ENCODE data around the gene PEX16. TPM values are rescaled to one million over a fixed set of nuclear protein-coding genes. Genes with fewer than 3 reads are reported as not detected.
A peak's percentile ranks its signal among the peaks of the same experiment; 100 is the strongest.

Gene PEX16
- total and polyA plus RNA-seq, 5 donors from 2014 or later = 52.6 to 64.1 (median 61.4) TPM

- Mint-ChIP-seq H3K4me3 (peak overlapping the region in 2 of 4 donors; percentile 52 to 54), H3K9me3 (peaks cover 0 to 2% (median 0%) of the 10 kb centered on the region in 7 donors), H3K36me3 (peaks cover 8% of the 10 kb centered on the region), H3K27ac (no peak overlapping the region), H3K4me1 (peaks cover 6 to 56% (median 23%) of the 10 kb centered on the region in 4 donors), H3K27me3 (peaks cover 25% of the 10 kb centered on the region)
- no peak for ATAC-seq (ENCODE audit: low read depth in 2 of 2)
- no peak for DNase-seq
- no peak overlapping the region for H3K4me3 ChIP-seq (ENCODE audit: low read depth, low read length)
- H3K27ac ChIP-seq (ENCODE audit: insufficient read depth, low read length, poor library complexity, severe bottlenecking) = no peak overlapping the region
- H3K9me3 ChIP-seq (ENCODE audit: control insufficient read depth in 2 of 2, low read length in 2 of 2) = no peaks in the 10 kb centered on the region
- no peaks in the 10 kb centered on the region for H3K27me3 ChIP-seq (ENCODE audit: control insufficient read depth, insufficient read depth, low read length)
- H3K4me1 ChIP-seq (ENCODE audit: control insufficient read depth, insufficient read depth, low read length, poor library complexity, severe bottlenecking) = peaks cover 41% of the 10 kb centered on the region
- no peaks in the 10 kb centered on the region for H3K36me3 ChIP-seq (ENCODE audit: control insufficient read depth, insufficient read depth, low read length)
These were observed 7.9 kb upstream of the PEX16 start for GRCh38 chr11:45925550-45925949.

GRCh38 chr11:45924927-45925326, 7.2 kb upstream of the PEX16 start:
- peak overlapping the region in 1 of 3 donors; percentile 36 for H3K27ac Mint-ChIP-seq
- Histone ChIP-seq H3K27me3 (ENCODE audit: control insufficient read depth, insufficient read depth, low read length) (no peaks in the 10 kb centered on the region), H3K9me3 (ENCODE audit: control insufficient read depth in 2 of 2, low read length in 2 of 2) (no peaks in the 10 kb centered on the region), H3K4me3 (ENCODE audit: low read depth, low read length) (no peak overlapping the region), H3K4me1 (ENCODE audit: control insufficient read depth, insufficient read depth, low read length, poor library complexity, severe bottlenecking) (peaks cover 39% of the 10 kb centered on the region), H3K36me3 (ENCODE audit: control insufficient read depth, insufficient read depth, low read length) (no peaks in the 10 kb centered on the region), H3K27ac (ENCODE audit: insufficient read depth, low read length, poor library complexity, severe bottlenecking) (no peak overlapping the region)
- DNase-seq (no peak), ATAC-seq (ENCODE audit: low read depth in 2 of 2) (no peak)
- peak overlapping the region in 2 of 4 donors; percentile 52 to 94 for H3K4me3 Mint-ChIP-seq
- H3K27me3 Mint-ChIP-seq = peaks cover 31% of the 10 kb centered on the region
- peaks cover 0 to 2% (median 0%) of the 10 kb centered on the region in 7 donors for H3K9me3 Mint-ChIP-seq
- peaks cover 3 to 55% (median 19%) of the 10 kb centered on the region in 4 donors for H3K4me1 Mint-ChIP-seq
- peaks cover 5% of the 10 kb centered on the region for H3K36me3 Mint-ChIP-seq

DNA sequence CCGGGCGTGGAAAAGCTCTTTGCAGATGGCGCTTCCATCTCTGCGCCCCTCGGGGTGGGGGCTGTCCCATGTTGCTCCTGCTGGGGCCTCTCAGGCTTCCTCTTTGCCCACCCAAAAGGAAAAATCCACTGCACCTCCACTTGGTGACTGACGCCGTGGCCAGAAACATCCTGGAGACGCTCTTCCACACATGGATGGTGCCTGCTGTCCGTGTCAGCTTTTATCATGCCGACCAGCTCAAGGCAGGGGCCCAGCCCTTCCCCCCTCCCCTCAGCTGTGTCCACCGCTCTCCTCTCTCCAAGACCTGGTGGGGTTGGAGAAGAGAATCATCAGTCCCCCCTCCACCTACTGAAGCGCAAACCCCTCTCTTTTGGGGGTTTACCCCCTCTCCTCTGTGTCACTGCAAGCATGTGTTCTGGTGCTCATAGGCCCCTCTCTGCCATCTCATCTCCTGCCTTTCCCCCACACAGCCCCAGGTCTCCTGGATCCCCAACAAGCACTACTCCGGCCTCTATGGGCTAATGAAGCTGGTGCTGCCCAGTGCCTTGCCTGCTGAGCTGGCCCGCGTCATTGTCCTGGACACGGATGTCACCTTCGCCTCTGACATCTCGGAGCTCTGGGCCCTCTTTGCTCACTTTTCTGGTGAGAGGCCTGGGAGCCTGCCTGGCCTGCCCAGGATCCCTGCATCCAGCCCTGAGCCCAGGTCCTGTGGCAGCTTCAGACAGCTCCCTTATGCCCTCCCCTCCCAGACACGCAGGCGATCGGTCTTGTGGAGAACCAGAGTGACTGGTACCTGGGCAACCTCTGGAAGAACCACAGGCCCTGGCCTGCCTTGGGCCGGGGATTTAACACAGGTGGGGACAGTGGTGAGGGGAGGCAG, 6.6 kb upstream of the PEX16 start:
- H3K27me3 Mint-ChIP-seq = peaks cover 33% of the 10 kb centered on the region

GRCh38 chr11:45922425-45923082, 4.9 kb upstream of the PEX16 start, which contains the start of gene LARGE2:
TSS of gene LARGE2 (plus strand) at chr11:45922656. CDS start at chr11:45922883, 227 bp downstream.
- Mint-ChIP-seq H3K4me3 (peak within 1 kb of the TSS; percentile 93 to 97 (median 94)), H3K27ac (peak within 1 kb of the TSS in 2 of 3 donors; percentile 63 to 88), H3K4me1 (peaks cover 0 to 60% (median 25%) of the 10 kb centered on the region in 4 donors), H3K36me3 (peaks cover 3% of the 10 kb centered on the region), H3K9me3 (peaks cover 0 to 2% (median 0%) of the 10 kb centered on the region in 7 donors), H3K27me3 (peaks cover 37% of the 10 kb centered on the region)
- DNase-seq = peak in 1 of 3 donors; percentile 37
- Histone ChIP-seq H3K4me1 (ENCODE audit: control insufficient read depth, insufficient read depth, low read length, poor library complexity, severe bottlenecking) (peaks cover 45% of the 10 kb centered on the region), H3K27me3 (ENCODE audit: control insufficient read depth, insufficient read depth, low read length) (no peaks in the 10 kb centered on the region), H3K9me3 (ENCODE audit: control insufficient read depth in 2 of 2, low read length in 2 of 2) (no peaks in the 10 kb centered on the region), H3K27ac (ENCODE audit: insufficient read depth, low read length, poor library complexity, severe bottlenecking) (peak within 1 kb of the TSS; percentile 14), H3K36me3 (ENCODE audit: control insufficient read depth, insufficient read depth, low read length) (no peaks in the 10 kb centered on the region), H3K4me3 (ENCODE audit: low read depth, low read length) (no peak within 1 kb of the TSS)
- no peak for ATAC-seq (ENCODE audit: low read depth in 2 of 2)

More for the DNA sequence above, 6.6 kb upstream of the PEX16 start:
- ATAC-seq (ENCODE audit: low read depth in 2 of 2) (no peak), DNase-seq (no peak)
- peak overlapping the region; percentile 57 to 79 (median 70) for H3K27ac Mint-ChIP-seq
- peaks cover 0 to 2% (median 0%) of the 10 kb centered on the region in 7 donors for H3K9me3 Mint-ChIP-seq
- no peaks in the 10 kb centered on the region for H3K36me3 ChIP-seq (ENCODE audit: control insufficient read depth, insufficient read depth, low read length)
- H3K4me1 Mint-ChIP-seq = peaks cover 0 to 55% (median 19%) of the 10 kb centered on the region in 4 donors
- peaks cover 39% of the 10 kb centered on the region for H3K4me1 ChIP-seq (ENCODE audit: control insufficient read depth, insufficient read depth, low read length, poor library complexity, severe bottlenecking)
- H3K4me3 Mint-ChIP-seq = peak overlapping the region; percentile 52 to 94 (median 81)
- H3K4me3 ChIP-seq (ENCODE audit: low read depth, low read length) = no peak overlapping the region
- no peaks in the 10 kb centered on the region for H3K9me3 ChIP-seq (ENCODE audit: control insufficient read depth in 2 of 2, low read length in 2 of 2)
- H3K36me3 Mint-ChIP-seq = peaks cover 3% of the 10 kb centered on the region
- H3K27me3 ChIP-seq (ENCODE audit: control insufficient read depth, insufficient read depth, low read length) = no peaks in the 10 kb centered on the region
- no peak overlapping the region for H3K27ac ChIP-seq (ENCODE audit: insufficient read depth, low read length, poor library complexity, severe bottlenecking)

DNA sequence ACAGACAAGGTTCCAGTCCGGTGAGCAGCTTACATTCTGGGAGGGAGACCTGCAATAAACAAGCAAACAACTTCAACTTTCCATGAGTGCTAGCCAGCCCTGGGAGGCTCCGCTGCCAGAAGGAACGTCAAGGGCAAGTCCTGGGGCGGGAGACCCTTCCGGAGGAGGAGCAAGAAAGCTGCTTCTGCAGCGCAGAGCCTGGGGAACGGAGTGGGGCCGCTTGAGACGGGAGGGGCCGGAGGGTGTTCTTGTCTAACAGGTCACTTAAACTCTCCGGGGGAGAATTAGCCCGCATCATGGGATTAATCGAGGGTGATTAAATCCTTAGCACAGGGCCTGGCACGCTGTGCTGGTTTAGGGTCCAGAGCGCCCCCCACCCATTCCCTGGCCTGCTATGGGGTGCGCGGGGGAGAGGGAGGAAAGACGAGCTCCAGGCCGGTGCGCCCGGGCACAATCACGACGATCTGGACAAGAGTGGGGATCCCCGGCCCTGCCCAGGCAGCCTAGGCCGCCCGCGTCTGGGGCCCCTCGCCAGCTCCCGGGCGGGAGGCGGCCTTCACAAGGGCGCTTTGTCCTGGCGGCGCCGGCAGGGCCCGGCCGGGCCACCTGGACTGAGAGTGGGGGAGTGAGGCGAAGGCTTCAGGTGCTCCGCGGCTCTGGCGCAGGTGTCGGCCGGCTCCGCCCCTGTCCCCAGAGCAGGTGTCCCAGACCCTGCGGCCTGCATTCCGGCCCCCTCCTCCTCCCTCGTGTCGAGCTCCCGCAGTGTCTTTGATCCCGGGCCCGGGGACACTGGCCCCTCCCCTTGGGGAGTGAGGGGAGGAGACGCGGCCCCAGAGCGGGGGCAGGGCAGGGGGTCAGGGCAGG, 4.1 kb upstream of the PEX16 start:
- peak overlapping the region; percentile 14 for H3K27ac ChIP-seq (ENCODE audit: insufficient read depth, low read length, poor library complexity, severe bottlenecking)
- H3K4me1 ChIP-seq (ENCODE audit: control insufficient read depth, insufficient read depth, low read length, poor library complexity, severe bottlenecking) = peaks cover 49% of the 10 kb centered on the region
- H3K27me3 Mint-ChIP-seq = peaks cover 37% of the 10 kb centered on the region
- H3K4me3 Mint-ChIP-seq = peak overlapping the region; percentile 93 to 97 (median 94)
- no peak overlapping the region for H3K4me3 ChIP-seq (ENCODE audit: low read depth, low read length)
- H3K4me1 Mint-ChIP-seq = peaks cover 0 to 60% (median 28%) of the 10 kb centered on the region in 4 donors
- H3K9me3 ChIP-seq (ENCODE audit: control insufficient read depth in 2 of 2, low read length in 2 of 2) = no peaks in the 10 kb centered on the region
- H3K9me3 Mint-ChIP-seq = peaks cover 0 to 2% (median 0%) of the 10 kb centered on the region in 7 donors
- ATAC-seq (ENCODE audit: low read depth in 2 of 2) (no peak), DNase-seq (peak in 1 of 3 donors; percentile 20)
- no peaks in the 10 kb centered on the region for H3K36me3 ChIP-seq (ENCODE audit: control insufficient read depth, insufficient read depth, low read length)
- peak overlapping the region in 1 of 3 donors; percentile 88 for H3K27ac Mint-ChIP-seq
- H3K27me3 ChIP-seq (ENCODE audit: control insufficient read depth, insufficient read depth, low read length) = no peaks in the 10 kb centered on the region
- peaks cover 3% of the 10 kb centered on the region for H3K36me3 Mint-ChIP-seq

DNA sequence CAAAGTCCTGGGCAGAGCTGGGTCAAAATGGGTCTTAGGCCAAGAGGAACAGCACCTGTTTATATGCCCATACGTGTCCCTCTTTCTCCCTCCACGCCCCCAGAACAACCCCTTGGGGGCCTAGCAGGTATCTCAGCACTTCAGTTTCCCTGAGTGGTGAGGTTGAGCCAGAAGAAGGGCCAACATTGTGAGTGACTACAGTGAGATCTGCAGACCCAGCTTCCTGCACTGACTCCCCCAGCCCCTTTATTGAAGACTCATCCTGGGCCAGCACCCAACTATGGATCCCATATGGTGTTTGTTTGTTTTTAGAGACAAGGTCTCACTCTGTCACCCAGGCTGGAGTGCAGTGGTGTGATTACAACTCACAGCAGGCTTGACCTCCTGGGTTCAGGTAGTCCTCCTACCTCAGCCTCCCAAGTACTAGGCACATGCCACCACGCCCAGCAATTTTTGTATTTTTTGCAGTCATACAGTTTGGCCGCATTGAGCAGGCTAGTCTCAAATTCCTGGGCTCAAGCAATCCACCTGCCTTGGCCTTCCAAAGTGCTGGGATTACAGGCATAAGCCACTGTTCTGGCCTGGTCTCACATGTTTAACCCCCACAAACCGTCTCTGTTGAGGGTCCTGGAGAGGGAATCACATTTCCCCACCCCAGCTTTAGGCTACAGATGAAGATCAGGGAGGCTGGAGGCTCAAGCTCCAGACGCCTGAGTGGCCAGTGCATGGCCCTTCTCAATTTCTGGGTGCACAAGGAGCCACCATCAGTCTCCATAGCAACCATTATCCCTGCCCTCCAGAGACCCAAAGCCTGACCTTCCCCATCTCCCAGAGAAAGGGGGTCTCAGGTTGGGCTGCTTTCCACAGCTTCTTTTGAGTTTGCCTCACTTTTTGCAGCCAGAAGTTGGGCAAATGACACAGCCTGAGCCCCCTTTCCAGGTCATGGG, 3.1 kb upstream of the PEX16 start:
- H3K27ac Mint-ChIP-seq = no peak overlapping the region
- H3K4me3 Mint-ChIP-seq = peak overlapping the region; percentile 93 to 97 (median 94)
- H3K4me3 ChIP-seq (ENCODE audit: low read depth, low read length) = no peak overlapping the region
- H3K36me3 ChIP-seq (ENCODE audit: control insufficient read depth, insufficient read depth, low read length) = peaks cover 3% of the 10 kb centered on the region
- peaks cover 0 to 2% (median 0%) of the 10 kb centered on the region in 7 donors for H3K9me3 Mint-ChIP-seq
- no peak overlapping the region for H3K27ac ChIP-seq (ENCODE audit: insufficient read depth, low read length, poor library complexity, severe bottlenecking)
- H3K27me3 ChIP-seq (ENCODE audit: control insufficient read depth, insufficient read depth, low read length) = no peaks in the 10 kb centered on the region
- H3K4me1 Mint-ChIP-seq = peaks cover 0 to 70% (median 36%) of the 10 kb centered on the region in 4 donors
- peaks cover 3% of the 10 kb centered on the region for H3K36me3 Mint-ChIP-seq
- H3K27me3 Mint-ChIP-seq = peaks cover 37% of the 10 kb centered on the region
- DNase-seq (no peak), ATAC-seq (ENCODE audit: low read depth in 2 of 2) (no peak)
- H3K9me3 ChIP-seq (ENCODE audit: control insufficient read depth in 2 of 2, low read length in 2 of 2) = no peaks in the 10 kb centered on the region
- peaks cover 58% of the 10 kb centered on the region for H3K4me1 ChIP-seq (ENCODE audit: control insufficient read depth, insufficient read depth, low read length, poor library complexity, severe bottlenecking)

Data from CD4-positive, CD25-positive, alpha-beta regulatory T cell (primary cell).